Globus pallidus (tissue), 1 donor: ENCODE data around the gene EXOC3L2.

Source experiments
- DNase-seq: peaks from one replicate; pipeline ENCODE4 v3.0.0-alpha.2; 2015; ENCODE audit warnings: low spot score

Gene EXOC3L2

DNA sequence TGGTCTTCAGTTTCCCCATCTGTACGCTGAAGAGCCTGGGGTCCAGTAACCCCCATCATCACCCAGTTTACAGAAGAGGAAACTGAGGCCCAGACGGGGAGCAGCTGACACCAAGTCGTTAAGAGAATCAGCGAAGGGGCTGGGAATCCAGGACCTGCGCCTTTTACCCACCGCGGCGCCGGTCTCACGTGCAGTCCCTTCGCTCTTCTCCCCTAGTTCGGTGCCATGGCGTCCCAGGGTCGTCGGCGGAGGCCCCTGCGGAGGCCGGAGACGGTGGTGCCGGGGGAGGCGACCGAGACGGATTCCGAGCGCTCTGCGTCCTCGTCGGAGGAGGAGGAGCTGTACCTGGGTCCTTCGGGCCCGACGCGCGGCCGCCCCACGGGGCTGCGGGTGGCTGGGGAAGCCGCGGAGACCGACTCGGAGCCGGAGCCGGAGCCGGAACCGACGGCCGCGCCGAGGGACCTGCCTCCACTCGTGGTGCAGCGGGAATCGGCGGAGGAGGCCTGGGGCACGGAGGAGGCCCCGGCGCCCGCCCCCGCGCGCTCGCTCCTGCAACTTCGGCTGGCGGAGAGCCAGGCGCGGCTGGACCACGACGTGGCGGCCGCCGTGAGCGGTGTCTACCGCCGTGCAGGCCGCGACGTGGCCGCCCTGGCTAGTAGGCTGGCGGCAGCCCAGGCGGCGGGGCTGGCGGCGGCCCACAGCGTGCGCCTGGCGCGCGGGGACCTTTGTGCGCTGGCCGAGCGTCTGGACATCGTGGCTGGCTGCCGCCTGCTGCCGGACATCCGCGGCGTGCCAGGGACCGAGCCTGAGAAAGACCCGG lies 65.9 kb downstream of the EXOC3L2 start:
- no peak for DNase-seq

DNA sequence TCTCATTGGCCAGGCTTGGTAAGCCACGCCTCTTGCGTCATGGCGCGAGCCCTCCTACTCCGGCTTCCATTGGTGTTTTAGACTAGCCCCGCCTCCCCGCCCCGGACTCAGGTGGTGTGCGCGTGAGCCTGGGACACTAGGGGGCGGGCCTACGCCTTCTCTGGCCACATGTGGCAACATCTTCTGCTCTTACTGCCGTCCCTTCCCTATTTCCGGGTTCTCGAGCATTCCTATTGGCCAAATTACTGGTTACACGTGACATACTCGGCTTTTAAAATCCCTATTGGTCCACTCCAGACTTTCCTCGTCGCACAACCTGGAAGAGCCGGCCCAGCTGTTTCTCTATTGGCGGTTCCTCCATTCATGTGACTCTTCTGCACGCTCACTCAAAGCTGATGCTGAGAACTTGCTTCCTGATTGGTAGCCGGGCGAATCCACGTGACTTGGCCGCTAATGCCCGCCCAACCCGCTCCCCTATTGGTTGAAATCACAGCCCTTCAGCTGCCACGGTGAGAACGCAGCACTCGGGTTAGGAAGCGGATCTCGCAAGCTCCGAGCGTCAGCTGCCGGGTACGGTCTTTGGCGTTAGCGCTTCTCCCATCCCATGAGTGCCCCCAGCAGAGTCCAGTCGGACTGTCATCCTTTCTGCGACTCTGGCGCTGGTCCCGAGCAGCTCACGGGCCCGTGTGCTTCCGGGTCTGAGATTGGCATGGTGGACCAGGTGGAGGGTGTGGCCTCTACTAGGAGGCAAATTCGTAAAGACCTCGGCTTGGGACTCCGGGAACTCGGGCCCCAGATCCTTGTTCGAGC lies 66.7 kb downstream of the EXOC3L2 start, which contains the start of gene BLOC1S3:
Gene BLOC1S3, plus strand, starts transcription at position 523 of the 810 bp plus-strand sequence. CDS start 513 bp downstream, outside the sequence.
- DNase-seq, result peak; percentile 100

DNA sequence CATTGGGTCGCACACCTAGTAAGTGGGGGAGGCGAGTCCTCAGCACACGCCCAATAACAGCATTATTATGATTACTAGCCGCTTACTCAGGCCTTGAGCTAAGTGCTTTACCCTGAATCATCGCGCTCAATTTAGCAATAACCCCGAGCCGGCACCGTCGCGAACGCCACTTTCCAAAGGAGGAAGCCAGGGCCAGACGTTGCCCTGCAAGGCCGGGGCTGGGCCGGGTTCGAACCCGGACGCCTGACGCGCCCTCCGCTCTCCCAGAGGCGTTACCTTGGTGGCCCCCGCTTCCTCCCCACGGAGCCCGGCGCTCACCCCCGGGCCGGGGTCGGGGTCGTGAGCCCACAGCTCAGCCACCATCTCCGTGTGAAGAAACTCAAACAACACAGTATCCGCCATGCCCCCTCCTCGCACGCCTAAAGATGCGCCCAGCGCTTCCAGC lies 67.4 kb downstream of the EXOC3L2 start, which contains the start of gene TRAPPC6A:
Gene TRAPPC6A, minus strand, starts transcription at position 421 of the 445 bp plus-strand sequence. Its CDS starts 19 bp downstream, at position 402.
- DNase-seq, result no peak

DNA sequence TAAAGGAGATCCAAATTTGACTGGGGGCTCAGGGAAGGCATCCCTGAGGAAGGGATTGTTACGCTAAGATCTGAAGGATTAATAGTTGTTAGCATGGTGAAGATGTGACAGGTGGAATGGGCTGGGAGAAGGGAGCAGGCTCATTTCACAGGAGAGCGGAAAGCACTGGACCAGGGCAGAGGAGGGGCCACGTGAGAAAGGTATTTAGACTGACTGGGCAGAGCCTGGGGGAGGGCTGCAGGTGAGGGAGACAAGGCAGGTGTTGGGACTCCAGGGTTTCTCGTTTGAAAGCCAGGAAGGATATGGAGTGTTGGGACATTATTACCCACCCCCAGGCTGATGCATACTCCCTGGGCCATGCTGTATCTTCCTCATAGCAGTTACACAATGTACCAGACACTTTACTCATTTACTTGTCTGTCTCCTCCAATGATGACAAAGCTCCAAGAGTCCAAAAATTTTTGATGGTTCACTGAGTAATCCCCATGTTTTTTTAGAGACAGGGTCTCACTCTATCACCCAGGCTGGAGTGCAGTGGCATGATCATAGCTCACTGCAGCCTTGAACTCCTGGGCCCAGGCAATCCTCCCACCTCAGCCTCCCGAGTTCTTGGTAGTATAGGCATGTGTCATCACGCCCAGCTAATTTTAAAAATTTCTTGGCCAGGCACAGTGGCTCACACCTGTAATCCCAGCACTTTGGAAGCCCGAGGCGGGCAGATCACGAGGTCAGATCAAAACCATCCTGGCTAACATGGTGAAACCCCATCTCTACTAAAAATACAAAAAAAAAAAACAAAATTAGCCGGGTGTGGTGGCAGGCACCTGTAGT lies 69.5 kb downstream of the EXOC3L2 start:
- no peak for DNase-seq

DNA sequence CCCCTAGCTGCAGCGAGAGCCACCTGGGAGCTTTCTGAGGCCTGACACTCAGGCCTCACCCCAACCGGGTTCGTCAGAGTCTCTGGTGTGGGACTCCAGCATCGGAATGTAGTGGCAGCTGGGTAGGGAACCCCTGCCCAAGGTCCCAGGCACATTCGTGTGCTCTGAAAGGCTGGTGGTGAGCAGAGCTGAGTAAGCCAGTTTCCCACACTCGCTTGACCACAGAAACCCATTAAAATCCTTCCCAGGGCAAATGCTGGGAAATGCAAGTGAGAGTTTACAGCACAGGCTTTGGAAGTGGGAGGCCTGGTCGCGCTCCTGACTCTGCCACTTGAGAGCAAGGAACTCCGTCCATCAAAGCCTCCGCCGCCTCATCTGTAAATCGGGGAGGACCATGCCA lies 71.4 kb downstream of the EXOC3L2 start:
- DNase-seq, result no peak

DNA sequence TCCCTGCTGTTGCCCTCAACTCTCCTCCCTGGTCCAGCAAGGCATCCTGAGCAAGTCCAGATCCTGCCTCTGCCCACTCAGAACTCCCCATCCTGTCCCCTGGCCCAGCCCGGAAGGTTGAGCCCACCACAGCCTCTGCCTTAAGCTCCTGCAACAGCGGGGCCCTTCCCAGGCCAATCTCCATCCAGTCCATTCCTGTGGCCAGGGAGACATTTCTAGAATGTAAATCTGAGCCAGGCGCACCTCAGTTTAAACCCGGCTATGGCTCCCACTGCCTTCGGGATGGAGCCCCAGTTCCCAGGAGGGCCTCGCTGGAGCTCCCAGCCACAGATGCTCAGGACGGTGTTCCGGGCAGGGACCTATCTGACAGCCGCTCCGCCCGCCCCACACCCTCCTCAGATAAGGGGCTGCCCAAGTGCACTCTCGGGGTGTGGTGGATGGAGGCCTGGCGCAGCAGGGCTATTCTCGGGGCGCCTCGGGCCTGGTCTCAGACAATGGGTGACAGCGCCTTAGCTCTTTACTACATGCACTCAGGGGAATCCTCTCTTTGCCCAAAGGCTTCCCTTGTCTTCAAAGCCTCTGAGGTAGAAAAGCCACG lies 72.5 kb downstream of the EXOC3L2 start:
- no peak for DNase-seq

DNA sequence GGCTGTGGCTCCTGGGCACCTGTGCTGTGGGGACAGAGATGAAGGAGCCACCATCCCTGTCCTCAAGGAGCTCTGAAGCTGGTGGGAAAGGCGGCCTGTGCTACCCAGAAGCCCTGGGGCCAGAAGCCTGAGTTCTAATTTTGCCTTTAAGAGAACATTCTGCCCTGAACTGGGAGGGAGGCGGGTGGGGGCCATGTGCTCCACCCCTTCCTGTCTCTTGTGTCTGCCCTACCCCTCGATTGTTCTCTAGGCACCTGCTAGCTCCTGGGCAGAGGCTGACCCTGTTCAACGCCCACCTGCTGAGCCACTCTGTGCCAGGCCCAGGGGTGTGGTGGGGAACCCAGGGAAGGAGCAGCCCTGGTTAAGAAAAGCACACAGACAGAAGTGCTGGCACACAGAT lies 73.0 kb downstream of the EXOC3L2 start:
- no peak for DNase-seq

DNA sequence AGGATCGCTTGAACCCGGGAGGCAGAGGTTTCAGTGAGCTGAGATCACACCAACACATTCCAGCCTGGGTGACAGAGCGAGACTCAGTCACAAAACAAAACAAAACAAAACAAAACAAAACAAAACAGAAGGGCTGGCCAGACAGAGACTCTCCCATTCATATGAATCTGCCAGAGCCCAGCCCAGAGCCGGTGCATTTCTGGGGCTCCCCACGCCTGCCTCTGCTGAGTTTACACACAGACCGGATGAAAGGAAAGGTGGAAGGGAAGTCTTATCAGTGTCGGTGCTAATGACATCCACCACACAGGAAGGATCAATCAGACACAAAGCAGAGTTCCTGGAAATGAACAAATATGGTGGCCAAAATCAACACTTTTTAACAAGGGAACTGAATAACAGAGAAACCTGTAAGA lies 74.0 kb downstream of the EXOC3L2 start:
- no peak for DNase-seq

DNA sequence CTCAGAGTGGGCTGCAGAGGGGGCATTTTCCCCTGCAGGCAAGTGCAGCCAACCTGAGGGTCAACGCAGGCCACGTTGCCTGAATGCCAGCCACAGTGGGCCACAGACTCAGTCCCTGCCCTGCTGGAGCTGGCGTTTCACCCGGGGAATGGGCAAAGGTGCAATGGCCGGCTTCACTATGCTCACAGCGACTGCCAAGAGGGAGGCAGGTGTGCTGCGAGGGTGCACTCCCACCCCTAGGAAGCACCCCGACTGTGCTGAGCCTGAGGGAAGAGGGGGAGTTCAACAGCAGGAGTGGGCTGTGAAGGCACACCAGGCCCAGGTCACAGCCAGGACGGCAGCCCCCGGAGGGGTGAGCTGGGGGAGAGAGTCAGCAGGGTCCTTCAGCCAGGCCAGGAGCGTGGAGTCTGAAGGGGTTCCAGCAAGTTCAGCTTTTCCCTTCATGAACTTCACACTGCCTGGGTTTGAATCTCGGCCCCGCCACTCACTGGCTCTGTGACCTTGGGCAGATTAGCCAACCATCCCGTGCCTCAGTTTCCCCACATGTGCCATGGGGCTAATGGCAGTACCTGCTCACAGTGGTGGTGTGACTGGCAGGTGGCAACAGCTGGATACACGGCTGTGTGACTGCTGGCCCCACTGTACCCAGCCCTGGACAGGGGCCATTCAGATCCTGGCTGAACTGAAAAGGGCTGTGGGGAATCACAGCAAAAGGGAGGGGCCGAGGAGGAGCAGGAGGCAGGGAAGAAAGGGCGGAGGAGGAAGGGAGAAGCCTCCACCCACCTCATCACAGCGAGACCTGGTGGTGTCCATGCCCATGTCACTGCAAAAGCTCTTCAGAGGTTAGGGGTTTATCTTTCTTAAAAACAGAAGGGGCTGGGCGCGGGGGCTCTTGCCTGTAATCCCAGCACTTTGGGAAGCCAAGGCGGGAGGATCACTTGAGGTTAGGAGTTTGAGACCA lies 74.8 kb downstream of the EXOC3L2 start:
- no peak for DNase-seq

DNA sequence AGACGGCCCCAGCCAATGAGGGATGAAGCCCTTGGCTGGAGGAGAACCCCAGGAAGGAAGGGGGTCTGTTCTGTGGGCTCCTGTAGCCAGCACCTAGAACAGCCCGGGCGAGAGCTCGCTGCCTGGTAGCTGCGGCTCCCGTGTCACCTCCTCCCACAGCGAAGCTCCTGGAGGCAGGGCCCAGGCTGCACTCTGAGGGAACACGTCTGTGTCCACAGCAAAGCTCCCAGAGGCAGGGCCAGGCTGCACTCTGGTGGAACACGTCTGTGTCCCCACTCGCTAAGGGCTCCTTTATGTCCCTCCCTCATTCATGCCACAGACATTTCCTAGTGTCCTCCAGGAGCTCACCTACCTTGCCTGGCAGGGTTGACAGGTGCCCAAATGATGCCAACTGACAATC lies 75.6 kb downstream of the EXOC3L2 start:
- DNase-seq, result no peak

DNA sequence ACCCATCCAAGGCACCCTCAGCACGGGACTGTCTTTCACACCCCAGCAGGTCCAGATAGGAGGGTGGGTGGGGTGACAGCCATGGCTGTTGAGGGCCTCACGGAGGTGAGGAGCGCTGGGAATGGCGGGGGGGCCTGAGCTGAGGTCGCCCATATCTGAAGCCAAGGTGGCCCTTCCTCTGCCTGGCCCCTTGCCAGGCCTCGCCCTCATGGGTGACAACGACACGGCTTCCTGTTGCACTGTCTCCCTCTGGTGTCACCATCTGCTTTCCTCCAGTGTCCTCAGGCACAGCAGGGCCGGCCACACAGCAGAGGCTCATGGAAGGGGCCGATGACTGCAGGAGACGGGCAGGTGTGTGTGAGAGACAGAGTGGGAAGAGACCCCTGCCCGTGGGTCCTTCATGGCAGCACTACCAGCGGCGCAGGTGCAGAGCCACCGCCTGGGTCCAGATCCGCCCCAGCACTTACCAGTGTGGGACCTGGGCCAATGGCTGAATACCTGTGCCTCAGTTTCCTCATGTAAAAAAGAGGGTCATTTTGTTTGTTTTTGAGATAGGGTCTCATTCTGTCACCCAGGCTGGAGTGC lies 76.3 kb downstream of the EXOC3L2 start:
- DNase-seq, result no peak

DNA sequence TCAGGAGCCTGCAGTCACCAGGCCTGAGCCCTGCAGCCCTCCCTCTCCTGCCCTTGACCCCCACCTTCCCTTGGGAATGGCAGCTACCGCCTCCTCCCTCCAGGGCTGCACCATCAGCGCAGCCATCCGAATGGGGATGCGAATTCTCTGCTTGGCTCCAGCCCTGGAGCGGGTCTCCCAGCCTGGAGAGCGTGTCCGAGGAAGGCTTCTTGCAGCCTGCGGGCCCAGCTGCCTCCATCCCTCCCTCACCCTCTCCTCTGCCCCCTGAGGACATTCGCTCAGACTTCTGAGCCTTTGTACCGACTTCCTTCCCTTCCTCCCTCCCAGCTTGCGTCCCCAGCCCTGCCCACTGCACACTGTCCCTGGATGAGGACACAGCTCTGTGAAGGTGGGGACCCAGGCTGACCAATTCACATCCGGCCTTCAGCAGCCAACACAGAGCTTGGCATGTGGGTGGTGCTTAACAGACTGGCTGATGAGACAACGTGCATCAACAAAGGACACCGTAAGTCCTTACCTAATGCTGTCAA lies 78.4 kb downstream of the EXOC3L2 start:
- no peak for DNase-seq

DNA sequence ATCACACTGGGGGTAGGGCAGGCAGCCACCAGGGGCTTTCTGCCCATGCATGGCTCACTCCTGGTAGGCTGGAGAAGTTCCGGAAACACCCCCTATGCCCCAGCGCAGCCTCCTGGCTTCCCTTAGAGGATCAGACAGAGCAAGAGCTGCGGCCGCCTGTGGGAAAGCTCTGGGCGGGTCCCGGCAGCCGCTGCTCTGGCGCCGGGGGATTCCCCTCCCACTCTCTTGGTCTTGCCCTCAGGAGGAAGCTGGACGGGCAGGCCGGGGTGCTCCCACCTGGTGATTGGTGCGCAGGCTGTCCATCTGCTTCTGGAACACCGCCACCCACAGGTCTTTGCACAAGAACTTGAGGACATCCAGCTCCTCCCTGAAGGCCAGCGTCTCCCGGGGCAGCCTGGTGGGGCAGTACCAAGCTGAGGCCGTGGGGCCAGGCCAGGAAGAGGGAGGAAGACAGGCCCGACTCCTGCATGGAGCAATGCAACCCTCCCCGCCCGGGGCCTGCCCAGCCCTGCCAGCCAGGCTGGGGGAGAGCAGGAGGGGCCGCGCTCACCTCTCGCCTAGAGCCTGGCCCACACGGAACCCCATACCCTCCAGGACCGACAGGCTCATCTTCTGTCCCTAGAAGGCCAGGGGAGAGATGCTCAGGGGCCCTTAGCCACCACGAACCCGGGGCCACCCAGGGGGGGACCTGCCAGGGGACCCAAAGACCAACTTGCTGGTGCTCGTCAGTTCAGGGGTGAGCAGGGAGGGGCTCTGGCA lies 80.5 kb downstream of the EXOC3L2 start:
- DNase-seq, result no peak

DNA sequence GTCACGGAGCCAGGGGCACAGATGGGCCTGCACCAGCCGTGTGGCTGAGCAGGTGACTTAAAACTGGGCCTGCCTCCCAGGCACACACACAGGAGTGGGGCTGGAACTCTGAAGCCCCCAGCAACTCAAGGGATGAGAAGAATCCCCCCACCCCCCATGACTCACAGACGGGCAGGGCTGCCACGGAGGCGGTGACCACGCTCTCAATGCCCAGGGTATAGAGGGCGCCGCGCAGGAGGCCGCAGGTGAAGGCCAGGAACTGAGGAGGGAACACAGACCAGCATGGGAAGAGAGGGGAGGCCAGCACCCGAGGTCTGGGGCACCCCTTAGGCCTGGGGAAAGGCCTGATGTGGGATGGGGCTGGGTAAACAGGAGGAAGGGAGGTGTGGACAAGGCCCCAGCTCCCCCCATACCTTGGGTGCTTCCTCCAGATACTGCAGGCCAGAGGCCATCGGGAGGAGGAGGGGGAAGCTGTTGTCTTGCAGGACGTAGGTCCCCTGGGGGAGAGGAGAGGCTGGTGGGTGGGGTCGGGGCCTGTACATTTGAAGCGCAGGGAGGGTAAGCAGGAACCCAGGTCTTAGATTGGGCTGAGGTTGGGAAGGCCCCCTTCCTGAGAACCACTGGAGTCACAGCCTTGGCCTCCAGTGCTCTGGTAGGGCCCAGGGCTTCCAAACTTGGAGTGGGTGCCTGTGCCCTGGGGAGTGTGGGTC lies 81.3 kb downstream of the EXOC3L2 start:
- DNase-seq, result no peak

DNA sequence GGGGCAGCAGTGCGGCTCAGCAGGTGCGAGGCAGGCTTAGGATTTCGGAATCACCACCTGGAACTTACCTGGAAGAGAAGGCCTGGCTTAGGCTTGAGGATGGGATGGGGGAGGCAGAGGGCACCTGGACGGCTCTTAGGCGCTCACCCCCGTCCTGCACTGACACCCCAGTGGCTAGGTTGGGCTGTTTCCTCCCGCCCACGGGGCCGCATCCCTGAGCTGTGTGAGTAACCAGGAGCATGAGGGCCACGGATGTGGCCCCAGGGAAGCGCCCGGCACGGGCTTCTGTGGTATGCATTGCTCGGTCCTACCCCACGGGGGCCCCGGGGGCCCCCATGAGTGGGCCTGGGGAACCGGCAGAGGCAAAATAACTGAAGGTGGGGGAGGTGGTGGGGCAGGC lies 82.1 kb downstream of the EXOC3L2 start:
- no peak for DNase-seq

DNA sequence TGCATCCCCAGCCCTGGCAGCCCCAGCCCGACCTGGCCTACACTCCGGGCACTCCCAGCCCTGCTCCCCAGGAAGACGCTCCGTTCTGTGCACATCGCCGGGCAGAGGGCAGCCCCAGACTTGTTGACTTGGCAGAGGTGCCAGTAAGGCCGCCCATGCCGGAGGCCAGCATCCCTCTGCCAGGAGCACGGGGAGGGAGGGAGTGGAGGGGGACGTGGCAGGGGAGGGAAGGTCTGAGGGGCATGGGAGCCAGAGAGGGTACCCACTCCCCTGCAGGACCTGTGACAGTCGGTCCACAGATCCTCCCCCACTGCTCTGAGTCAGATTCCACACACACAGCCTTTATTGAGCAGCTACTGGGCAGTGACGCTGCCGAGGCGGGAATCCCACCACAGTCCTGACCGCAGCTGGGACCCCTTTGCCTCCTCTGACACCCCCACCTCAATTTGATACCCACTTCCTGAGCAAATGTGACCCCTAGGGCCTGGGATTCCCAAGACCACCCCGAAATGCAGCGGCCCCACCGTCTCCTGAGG lies 82.5 kb downstream of the EXOC3L2 start:
- no peak for DNase-seq
